ENCODE results near the gene C20orf96.

- TF ChIP-seq, protein P1, sequence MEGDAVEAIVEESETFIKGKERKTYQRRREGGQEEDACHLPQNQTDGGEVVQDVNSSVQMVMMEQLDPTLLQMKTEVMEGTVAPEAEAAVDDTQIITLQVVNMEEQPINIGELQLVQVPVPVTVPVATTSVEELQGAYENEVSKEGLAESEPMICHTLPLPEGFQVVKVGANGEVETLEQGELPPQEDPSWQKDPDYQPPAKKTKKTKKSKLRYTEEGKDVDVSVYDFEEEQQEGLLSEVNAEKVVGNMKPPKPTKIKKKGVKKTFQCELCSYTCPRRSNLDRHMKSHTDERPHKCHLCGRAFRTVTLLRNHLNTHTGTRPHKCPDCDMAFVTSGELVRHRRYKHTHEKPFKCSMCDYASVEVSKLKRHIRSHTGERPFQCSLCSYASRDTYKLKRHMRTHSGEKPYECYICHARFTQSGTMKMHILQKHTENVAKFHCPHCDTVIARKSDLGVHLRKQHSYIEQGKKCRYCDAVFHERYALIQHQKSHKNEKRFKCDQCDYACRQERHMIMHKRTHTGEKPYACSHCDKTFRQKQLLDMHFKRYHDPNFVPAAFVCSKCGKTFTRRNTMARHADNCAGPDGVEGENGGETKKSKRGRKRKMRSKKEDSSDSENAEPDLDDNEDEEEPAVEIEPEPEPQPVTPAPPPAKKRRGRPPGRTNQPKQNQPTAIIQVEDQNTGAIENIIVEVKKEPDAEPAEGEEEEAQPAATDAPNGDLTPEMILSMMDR (conservative IDR thresholded peaks at IDR 0.05) = no peak
- TF ChIP-seq EZH2 (IDR thresholded peaks at IDR 0.05; ENCODE audit: low read depth) = no peak
Observed at GRCh38 chr20:328027-328974, 37.8 kb upstream of the C20orf96 start.

Measured in PC-9 (cell line).